Endothelial cell of umbilical vein (primary cell): ENCODE measurements around the gene PTGDS. TPM values are rescaled to one million over a fixed set of nuclear protein-coding genes. Genes with fewer than 3 reads are reported as not detected.

ENCODE experiments used
- BruUV-seq: library from RNA; stranded (reverse); fragments of 400-500 nt; replicated peaks from 2 replicates; lab custom pipeline; 2021; lab: Mats Ljungman, UMichigan
- CTCF ChIA-PET: fragments of 300-600, 350-600 bp; sonication (Branson Sonifier 250); formaldehyde crosslinking; loops from one replicate; lab custom pipeline; 2021; ENCODE audit warnings: antibody characterized with exemption, inconsistent platforms; lab: Charles Lee
- POLR2A ChIA-PET: fragments of 300-600, 350-600 bp; sonication (Branson Sonifier 250); formaldehyde crosslinking; loops from one replicate; lab custom pipeline; 2021; ENCODE audit warnings: antibody characterized with exemption, inconsistent platforms; lab: Charles Lee
- DNase-seq: peaks from one replicate; pipeline ENCODE4 v3.0.0-alpha.2; 2011; ENCODE audit warnings: low read depth, low spot score
- FAIRE-seq: peaks from 2 replicates; lab custom pipeline; 2011; peaks lifted over from hg19 to GRCh38; lab: Jason Lieb, UNC
- H2AFZ ChIP-seq: 2 replicates; pipeline ENCODE4 v1.6.0; 2012; ENCODE audit warnings: low read depth, low read length, control low read depth, inconsistent platforms
- H3K27ac ChIP-seq: 2 replicates; pipeline ENCODE4 v1.5.1; 2011; ENCODE audit warnings: low read depth, mild to moderate bottlenecking, control low read depth, low read length, moderate library complexity; ENCODE audit not compliant: insufficient read depth
- H3K27me3 ChIP-seq, 2 experiments: 2 replicates each; pipeline versions ENCODE4 v1.6.0 to v1.6.1; 2011; ENCODE audit warnings: low read length in 2 of 2, mixed read lengths in 1 of 2; ENCODE audit not compliant: control insufficient read depth in 2 of 2, insufficient read depth in 2 of 2
- H3K36me3 ChIP-seq, 2 experiments: 2 replicates in 1 of 2; 3 replicates in 1 of 2; pipeline ENCODE4 v1.5.1; 2011; ENCODE audit warnings: low read length in 2 of 2, mild to moderate bottlenecking in 1 of 2, moderate library complexity in 1 of 2; ENCODE audit not compliant: control insufficient read depth in 2 of 2, insufficient read depth in 2 of 2; ENCODE audit errors: extremely low read depth in 1 of 2
- H3K4me1 ChIP-seq: 3 replicates; pipeline ENCODE4 v1.5.1; 2011; ENCODE audit warnings: mild to moderate bottlenecking, low read length; ENCODE audit not compliant: control insufficient read depth, insufficient read depth; ENCODE audit errors: extremely low read depth
- H3K4me2 ChIP-seq: 2 replicates; pipeline ENCODE4 v1.6.1; 2011; ENCODE audit warnings: low read length, control low read depth, mixed read lengths; ENCODE audit not compliant: insufficient read depth
- H3K4me3 ChIP-seq, 3 experiments: fragments of 200-600 bp in 1 of 3; sonication (generic), shearing (Covaris generic) in 1 of 3; replicated peaks in 1 of 3; 2 replicates each; pipeline ENCODE4 v1.5.1; 2011 to 2016; ENCODE audit warnings: control low read depth in 3 of 3, low read length in 3 of 3, mild to moderate bottlenecking in 2 of 3, inconsistent platforms in 1 of 3, low read depth in 1 of 3, moderate library complexity in 1 of 3; ENCODE audit not compliant: insufficient read depth in 1 of 3
- H3K79me2 ChIP-seq: 2 replicates; pipeline ENCODE4 v1.6.0; 2012; ENCODE audit warnings: low read length, inconsistent platforms; ENCODE audit not compliant: control insufficient read depth, insufficient read depth
- H3K9ac ChIP-seq: replicated peaks from 2 replicates; pipeline ENCODE3; 2011; ENCODE audit warnings: low read length, control low read depth; ENCODE audit not compliant: insufficient read depth; ENCODE audit errors: extremely low read depth
- H3K9me1 ChIP-seq: replicated peaks from 3 replicates; pipeline ENCODE4 v1.6.0; 2011; ENCODE audit warnings: mild to moderate bottlenecking, low read length; ENCODE audit not compliant: control insufficient read depth, insufficient read depth; ENCODE audit errors: extremely low read depth
- H3K9me3 ChIP-seq: replicated peaks from 2 replicates; pipeline ENCODE4 v1.5.1; 2012; ENCODE audit warnings: low read length, inconsistent platforms; ENCODE audit not compliant: control insufficient read depth, insufficient read depth
- H4K20me1 ChIP-seq: replicated peaks from 2 replicates; pipeline ENCODE3; 2011; ENCODE audit warnings: mild to moderate bottlenecking, low read length; ENCODE audit not compliant: control insufficient read depth, insufficient read depth; ENCODE audit errors: extremely low read depth
- EZH2 ChIP-seq: IDR thresholded peaks from 2 replicates; pipeline ENCODE4 v1.6.1; 2012; ENCODE audit warnings: borderline replicate concordance, low read depth, mild to moderate bottlenecking, moderate library complexity, low read length, inconsistent platforms; ENCODE audit not compliant: severe bottlenecking
- FOS ChIP-seq: IDR thresholded peaks from 2 replicates; pipeline ENCODE4 v1.6.1; 2011; ENCODE audit warnings: mild to moderate bottlenecking, low read length, moderate library complexity, borderline replicate concordance; ENCODE audit not compliant: insufficient read depth
- GATA2 ChIP-seq: IDR thresholded peaks from 2 replicates; pipeline ENCODE4 v1.7.0; 2011; ENCODE audit warnings: low read depth, mild to moderate bottlenecking, moderate library complexity, mixed read lengths, low read length; ENCODE audit not compliant: insufficient read length, insufficient read depth
- JUN ChIP-seq: IDR thresholded peaks from 2 replicates; pipeline ENCODE4 v1.6.1; 2011; ENCODE audit warnings: borderline replicate concordance, low read depth; ENCODE audit not compliant: insufficient read length, insufficient read depth
- MYC ChIP-seq: IDR thresholded peaks from one replicate; pipeline ENCODE4 v1.6.1; 2011; ENCODE audit warnings: mild to moderate bottlenecking, low read depth, low read length
- POLR2A ChIP-seq: IDR thresholded peaks from 2 replicates; pipeline ENCODE4 v1.6.1; 2012; ENCODE audit warnings: low read depth, mild to moderate bottlenecking, control low read depth, low read length
- POLR2AphosphoS5 ChIP-seq: IDR thresholded peaks from 2 replicates; pipeline ENCODE4 v1.6.1; 2012; ENCODE audit warnings: low read depth, mild to moderate bottlenecking, control low read depth, low read length, moderate library complexity; ENCODE audit not compliant: insufficient read depth
- dilution Hi-C: fragments of 300-500 bp; cut with MboI; formaldehyde crosslinking; loops from one replicate; pipeline ENCODE4 v1.15.0; 2019; ENCODE audit warnings: low sequenced_read_pairs; ENCODE audit not compliant: extremely low pct_ligation_motif_present
- intact Hi-C: fragments of 100-400 bp; cut with micrococcal nuclease; formaldehyde crosslinking; loops from one replicate; pipeline ENCODE4 v1.10.0; 2022
- polyA plus RNA-seq, 4 experiments: library from polyadenylated mRNA; depleted of rRNA in 3 of 4; stranded (reverse) in 3 of 4; unstranded in 1 of 4; fragments of >200 nt; gene quantifications; 2 replicates each; pipeline versions ENCODE4 v1.2.1 to v1.2.3, GENCODE V29; 2011 to 2012; ENCODE audit warnings: missing spikeins in 1 of 4
- total RNA-seq: library from RNA; stranded (reverse); gene quantifications from 2 replicates; pipeline ENCODE4 v1.2.3, GENCODE V29; 2021
- TF ChIP-seq, protein P1 (sequence below), 2 donors: IDR thresholded peaks; 1 replicate in 1 of 2; 2 replicates in 1 of 2; pipeline ENCODE4 v1.5.1; 2011; ENCODE audit warnings: low read length in 2 of 2, mild to moderate bottlenecking in 2 of 2, moderate library complexity in 2 of 2, control low read depth in 1 of 2, inconsistent platforms in 1 of 2, low read depth in 1 of 2; ENCODE audit not compliant: insufficient read depth in 1 of 2; ENCODE audit errors: extremely low read depth in 1 of 2
- TF ChIP-seq, protein P2 (sequence below): IDR thresholded peaks from 2 replicates; pipeline ENCODE4 v1.6.1; 2011; ENCODE audit not compliant: insufficient read depth, insufficient read length

The PTGDS gene
- total and polyA plus RNA-seq, 2 donors (not counting 3 experiments of a cell fraction or from before 2014, with no cell fraction given) = not detected

DNA sequence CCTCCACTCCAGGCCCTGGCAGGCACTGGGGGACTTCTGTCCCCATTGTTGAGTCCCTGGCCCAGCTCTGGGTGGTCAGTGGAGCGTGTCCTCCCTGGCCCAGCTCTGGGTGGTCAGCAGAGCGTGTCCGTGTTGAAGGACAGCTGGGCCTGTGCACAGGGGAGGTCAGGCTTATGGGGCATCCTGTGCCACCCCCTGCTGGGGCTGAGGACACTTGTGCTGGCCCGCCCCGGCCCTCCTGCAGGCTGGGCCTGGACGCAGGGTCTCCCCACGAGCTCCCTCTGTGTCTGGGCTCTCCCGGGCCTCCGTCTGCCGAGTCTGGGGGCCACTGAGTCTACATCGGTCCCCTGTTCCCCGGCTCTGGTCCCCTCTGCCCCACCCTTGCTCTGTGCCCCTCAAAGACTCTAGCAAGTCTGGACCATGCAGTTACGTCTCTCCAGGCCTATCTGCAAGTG lies 30.5 kb downstream of the PTGDS start:
- Histone ChIP-seq H3K36me3 (no peaks in the 10 kb centered on the region), H4K20me1 (no peaks in the 10 kb centered on the region), H3K27me3 (no peaks in the 10 kb centered on the region), H3K27ac (no peak overlapping the region), H2AFZ (no peak overlapping the region), H3K9ac (no peak overlapping the region), H3K4me2 (no peak overlapping the region), H3K79me2 (no peaks in the 10 kb centered on the region), H3K9me3 (no peaks in the 10 kb centered on the region), H3K4me3 (no peak overlapping the region), H3K4me1 (no peaks in the 10 kb centered on the region), H3K9me1 (no peaks in the 10 kb centered on the region)
- ChIA-PET POLR2A (no interaction called here), CTCF (interaction anchor here (2.0 kb wide), 1 partner anchor 21 kb away, joined by 5 read pairs; no protein-coding TSS in a partner anchor)
- dilution Hi-C loops = no loop called here
- no peak for TF ChIP-seq MYC
- TF ChIP-seq, protein P1, sequence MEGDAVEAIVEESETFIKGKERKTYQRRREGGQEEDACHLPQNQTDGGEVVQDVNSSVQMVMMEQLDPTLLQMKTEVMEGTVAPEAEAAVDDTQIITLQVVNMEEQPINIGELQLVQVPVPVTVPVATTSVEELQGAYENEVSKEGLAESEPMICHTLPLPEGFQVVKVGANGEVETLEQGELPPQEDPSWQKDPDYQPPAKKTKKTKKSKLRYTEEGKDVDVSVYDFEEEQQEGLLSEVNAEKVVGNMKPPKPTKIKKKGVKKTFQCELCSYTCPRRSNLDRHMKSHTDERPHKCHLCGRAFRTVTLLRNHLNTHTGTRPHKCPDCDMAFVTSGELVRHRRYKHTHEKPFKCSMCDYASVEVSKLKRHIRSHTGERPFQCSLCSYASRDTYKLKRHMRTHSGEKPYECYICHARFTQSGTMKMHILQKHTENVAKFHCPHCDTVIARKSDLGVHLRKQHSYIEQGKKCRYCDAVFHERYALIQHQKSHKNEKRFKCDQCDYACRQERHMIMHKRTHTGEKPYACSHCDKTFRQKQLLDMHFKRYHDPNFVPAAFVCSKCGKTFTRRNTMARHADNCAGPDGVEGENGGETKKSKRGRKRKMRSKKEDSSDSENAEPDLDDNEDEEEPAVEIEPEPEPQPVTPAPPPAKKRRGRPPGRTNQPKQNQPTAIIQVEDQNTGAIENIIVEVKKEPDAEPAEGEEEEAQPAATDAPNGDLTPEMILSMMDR (IDR thresholded peaks at IDR 0.05; ENCODE audit: extremely low read depth in 1 of 2, insufficient read depth in 1 of 2, low read depth in 1 of 2, low read length in 2 of 2) = no peak
- TF ChIP-seq, protein P2, sequence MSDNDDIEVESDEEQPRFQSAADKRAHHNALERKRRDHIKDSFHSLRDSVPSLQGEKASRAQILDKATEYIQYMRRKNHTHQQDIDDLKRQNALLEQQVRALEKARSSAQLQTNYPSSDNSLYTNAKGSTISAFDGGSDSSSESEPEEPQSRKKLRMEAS = no peak
- no peak for TF ChIP-seq EZH2
- TF ChIP-seq JUN = no peak
- TF ChIP-seq GATA2 = no peak
- TF ChIP-seq FOS = no peak
- no peak for TF ChIP-seq POLR2A
- TF ChIP-seq POLR2AphosphoS5 = no peak
- FAIRE-seq (no peak), DNase-seq (no peak)
- intact Hi-C loops = no loop called here
- BruUV-seq = no TSS peak
